ENCODE results near the gene RDX.

The RDX gene

DNA sequence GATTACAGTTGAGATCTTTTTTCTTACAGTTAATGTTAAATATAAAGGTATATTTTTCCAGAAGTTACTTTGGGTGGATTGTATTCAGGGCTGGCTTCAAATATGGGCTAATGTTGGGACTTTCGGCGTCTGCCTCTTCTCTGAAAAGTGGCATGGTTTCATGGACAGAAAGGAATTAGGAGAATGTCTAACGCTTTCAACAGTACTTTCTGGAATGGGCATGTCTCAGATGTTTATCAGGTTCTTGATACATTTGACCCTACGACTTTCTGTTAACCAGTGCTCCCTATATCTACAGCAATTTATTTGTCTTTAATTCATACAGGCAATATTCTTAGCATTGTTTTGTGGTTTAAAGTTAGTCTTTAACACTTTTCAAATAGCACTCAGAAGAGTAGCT lies 169.5 kb downstream of the RDX start:
- no peak for DNase-seq (ENCODE audit: low read depth)

GRCh38 chr11:110125632-110126031 lies 170.8 kb downstream of the RDX start:
- DNase-seq (ENCODE audit: low read depth): no peak
